GM19455 (cell line): ENCODE measurements around the gene GOLGA6L22.
"Not testable (repeated sequence)": the region's sequence is repeated elsewhere in the genome, so short reads cannot be mapped to it uniquely, and the experiment has no call there.

Experiments
- ATAC-seq: cut with Tn5 transposase; IDR thresholded peaks from one replicate; pipeline ENCODE4 v1.9.1; 2021; ENCODE audit not compliant: unreplicated experiment

Gene GOLGA6L22, protein sequence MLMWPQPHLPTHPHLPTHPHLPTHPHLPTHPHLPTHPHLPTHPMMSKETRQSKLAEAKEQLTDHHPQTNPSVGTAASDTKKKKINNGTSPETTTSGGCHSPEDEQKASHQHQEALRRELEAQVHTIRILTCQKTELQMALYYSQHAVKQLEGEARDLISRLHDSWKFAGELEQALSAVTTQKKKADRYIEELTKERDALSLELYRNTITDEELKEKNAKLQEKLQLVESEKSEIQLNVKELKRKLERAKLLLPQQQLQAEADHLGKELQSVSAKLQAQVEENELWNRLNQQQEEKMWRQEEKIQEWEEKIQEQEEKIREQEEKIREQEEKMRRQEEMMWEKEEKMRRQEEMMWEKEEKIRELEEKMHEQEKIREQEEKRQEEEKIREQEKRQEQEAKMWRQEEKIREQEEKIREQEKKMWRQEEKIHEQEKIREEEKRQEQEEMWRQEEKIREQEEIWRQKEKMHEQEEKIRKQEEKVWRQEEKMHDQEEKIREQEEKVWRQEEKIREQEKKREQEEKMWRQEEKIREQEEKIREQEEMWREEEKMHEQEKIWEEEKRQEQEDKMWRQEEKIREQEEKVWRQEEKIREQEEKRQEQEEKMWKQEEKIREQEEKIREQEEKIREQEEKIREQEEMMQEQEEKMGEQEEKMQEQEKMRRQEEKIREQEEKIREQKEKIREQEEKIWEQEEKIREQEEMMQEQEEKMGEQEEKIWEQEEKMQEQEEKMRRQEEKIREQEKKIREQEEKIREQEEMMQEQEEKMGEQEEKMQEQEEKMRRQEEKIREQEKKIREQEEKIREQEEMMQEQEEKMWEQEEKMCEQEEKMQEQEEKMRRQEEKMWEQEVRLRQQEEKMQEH

GRCh38 chr15:22458603-22459002 lies at the start of gene GOLGA6L22:
GOLGA6L22 (plus strand) TSS chr15:22458903; CDS start chr15:22458994, 91 bp downstream.
- not testable (repeated sequence) for ATAC-seq

DNA sequence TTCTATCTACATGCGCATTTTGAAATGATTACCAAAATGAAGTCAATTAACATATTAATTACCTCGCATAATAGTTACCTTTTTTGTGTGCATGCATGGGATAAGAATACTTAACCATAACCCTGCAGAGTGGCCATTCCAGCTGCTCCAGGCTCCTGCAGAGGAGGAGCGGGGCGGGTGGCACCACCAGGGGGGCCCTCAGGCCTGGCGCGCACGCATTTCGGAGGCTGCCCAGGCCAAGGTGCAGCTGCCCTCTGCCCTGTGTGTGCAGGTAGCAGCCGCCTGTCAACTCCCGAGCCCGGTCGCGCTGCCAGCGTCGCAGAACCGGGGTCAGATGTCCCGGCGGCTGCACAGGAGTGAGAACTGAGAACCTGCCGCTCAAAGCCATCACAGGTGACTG lies 41.4 kb upstream of the GOLGA6L22 start:
- ATAC-seq, result not testable (repeated sequence)

DNA sequence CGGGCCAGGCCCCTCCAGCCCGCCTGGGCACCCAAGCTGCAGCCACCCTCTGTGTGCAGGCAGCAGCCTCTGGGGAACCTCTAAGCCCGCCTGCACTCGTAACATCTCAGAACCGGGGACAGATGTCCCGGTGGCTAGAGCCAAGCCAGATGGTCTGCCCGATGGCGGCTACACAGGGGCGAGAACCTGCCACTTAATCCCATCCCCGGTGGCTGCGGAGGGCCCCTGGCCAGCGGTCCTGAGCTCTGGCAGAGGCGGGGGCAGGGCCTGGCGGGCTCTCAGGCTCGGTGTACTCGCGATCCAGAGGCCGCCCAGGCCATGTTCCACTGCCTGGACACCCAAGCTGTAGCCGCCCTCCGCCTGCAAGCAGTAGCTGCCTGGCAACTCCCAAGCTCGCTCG lies 40.9 kb upstream of the GOLGA6L22 start:
- not testable (repeated sequence) for ATAC-seq

- not testable (repeated sequence) for ATAC-seq
These were observed 40.5 kb upstream of the GOLGA6L22 start for GRCh38 chr15:22418212-22418611.

DNA sequence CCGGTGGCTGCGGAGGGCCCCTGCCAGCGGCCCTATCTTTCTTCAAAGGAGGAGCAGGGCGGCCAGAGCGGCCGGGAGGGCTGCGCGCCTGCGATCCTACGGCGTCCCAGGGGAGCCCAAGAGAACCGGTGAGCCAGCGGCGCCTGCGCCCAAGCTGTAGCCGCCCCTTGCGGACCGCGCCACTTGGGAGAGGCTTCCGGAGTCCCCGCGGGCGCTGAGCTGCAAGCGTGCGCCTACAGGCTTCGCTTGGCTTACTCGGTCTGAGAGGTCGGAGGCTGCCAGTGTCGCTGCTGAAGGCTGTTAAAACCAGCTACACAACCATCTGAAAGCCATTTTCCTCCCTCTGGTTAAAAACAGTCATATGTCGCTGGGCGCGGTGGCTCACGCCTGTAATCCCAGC lies 40.0 kb upstream of the GOLGA6L22 start:
- ATAC-seq, result not testable (repeated sequence)

- not testable (repeated sequence) for ATAC-seq
These were observed 38.4 kb upstream of the GOLGA6L22 start for GRCh38 chr15:22420340-22420739.

DNA sequence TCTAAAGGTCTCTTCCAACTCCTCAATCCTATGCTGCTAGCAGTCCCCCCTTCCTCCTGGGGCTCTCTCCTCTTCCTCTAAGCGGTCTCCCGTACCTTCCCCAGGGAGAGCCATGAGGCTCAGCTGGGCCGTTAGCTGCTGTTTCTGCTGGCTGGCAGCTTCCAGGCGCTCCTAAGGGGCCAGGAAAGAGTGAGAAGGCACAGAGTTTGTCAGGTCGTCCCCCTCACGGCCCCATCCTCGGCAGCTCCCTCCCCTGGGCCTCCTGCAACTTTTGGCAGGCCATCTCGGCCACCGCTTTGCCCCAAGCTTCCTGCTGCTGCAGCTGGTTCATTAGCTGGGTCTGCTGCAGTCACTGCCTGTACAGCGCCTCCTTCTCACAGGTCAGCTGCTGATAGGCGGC lies 29.3 kb upstream of the GOLGA6L22 start:
- ATAC-seq, result not testable (repeated sequence)

- not testable (repeated sequence) for ATAC-seq
These were observed 27.0 kb upstream of the GOLGA6L22 start for GRCh38 chr15:22431687-22432086.

DNA sequence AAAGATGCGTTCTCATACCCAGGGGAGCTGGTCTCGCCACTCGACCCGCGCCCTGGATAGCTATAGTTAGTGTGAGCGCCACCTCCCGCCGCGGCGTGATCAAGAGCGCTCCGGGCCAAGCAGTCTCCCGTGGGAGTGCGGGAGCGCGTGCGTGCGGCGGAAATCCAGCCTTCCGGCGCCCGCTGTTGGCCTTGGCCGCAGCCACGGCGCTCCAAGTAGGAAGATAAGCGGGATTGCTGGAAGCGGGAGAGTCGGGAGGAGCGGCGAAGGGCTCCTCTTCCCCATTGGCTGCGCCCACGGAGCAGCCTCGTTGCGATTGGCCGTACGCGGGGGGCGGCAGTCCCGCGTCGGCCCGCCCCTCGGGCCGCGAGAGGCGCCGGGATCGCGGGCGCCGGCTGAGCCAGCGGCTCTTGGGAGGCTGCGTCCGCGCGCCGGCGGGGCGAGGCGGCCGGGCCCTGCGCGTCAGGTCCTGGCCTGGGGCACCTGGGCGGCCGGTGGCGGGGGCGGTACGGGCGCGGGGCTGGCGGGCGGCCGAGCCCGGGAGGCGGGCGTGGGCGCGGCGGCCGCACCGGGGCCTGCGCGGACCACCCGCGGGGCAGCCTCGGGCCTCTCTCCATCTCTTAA lies 35.9 kb downstream of the GOLGA6L22 start:
- not testable (repeated sequence) for ATAC-seq

DNA sequence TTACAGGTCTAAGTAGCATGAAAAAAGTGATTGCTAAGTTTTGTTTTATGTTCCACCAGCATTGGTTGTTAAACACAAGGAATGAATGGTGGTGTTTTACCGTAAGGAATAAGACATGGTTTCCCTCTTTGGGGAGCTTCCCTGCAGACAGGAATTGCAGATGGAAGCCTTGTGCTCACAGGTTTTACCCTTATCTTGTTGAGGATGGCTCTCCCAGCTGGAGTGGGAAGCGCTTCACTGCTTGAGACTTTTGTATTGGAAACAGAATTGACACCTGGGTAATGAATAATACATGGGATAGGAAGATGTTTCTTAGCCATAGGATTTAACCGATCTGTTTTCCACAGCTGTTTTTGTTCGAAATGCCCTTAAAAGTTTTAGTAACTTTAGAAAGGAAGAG lies 38.5 kb downstream of the GOLGA6L22 start:
- ATAC-seq, result not testable (repeated sequence)

DNA sequence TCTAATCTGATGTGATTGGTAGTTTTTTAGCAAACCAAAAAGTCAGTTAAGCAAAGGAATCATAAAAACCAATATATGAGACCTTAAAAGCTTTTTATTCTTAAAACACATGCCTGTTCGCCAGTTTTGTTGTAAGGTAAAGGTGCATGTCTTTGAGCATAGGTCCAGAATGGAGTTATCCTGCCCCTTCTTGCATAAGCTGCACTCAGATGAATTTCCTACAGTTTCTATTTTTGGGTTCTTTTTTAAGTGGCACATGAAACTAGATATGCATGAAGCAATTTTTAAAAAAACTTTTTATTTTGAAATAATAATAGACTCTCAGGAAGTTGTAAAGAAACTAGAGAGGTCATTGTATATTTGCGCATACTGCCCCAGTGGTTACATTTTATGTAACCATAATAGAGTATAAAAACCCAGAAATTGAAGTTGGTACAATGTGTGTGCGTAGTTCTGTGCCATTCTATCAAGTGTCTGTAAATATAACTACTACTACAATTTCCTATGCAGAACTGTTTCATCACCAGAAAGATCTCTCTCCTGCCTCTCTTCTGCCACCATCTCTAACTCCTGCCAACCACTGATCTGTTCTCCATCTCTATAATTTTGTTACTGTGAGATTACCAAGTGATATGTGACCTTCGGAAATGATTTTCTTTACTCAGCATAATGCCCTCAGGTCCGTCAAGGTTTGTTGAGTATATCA lies 39.7 kb downstream of the GOLGA6L22 start:
- not testable (repeated sequence) for ATAC-seq

- not testable (repeated sequence) for ATAC-seq
These were observed 43.6 kb downstream of the GOLGA6L22 start for GRCh38 chr15:22502272-22502671.

DNA sequence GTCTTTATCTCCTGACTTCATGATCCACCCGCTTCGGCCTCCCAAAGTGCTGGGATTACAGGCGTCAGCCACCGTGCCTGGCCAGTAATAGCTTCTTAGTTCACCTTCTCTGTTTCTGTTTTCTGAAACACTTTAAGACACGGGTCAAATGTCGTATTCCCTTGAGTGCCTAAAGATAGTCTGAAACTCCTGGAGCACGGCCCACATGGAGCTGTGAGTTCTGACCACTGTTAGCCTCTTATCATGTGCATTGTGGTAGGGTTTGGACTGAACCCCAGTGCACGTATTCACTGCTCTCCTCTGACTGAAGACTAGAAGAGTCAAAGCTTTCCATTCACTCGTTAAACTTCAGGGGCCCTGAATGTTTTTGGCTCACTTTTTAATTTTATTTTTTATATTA lies 48.3 kb downstream of the GOLGA6L22 start:
- ATAC-seq, result not testable (repeated sequence)

DNA sequence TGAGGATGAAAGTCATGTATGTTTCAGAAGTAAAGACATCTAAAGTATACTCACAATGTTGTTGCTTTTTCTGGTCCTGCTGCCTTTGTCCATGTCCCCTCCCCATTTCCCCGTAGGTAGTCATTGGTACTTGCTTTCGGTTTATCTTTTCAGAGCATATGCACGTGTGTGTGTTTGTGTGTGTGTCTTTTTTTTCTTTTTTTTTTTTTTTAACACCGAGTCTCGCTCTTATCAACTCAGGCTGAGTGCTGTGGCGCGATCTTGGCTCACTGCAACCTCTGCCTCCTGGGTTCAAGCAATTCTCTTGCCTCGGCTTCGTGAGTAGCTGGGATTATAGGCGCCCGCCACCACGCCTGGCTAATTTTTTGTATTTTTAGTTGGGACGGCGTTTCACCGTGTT lies 57.4 kb downstream of the GOLGA6L22 start:
- not testable (repeated sequence) for ATAC-seq
